GM13976 (cell line): ENCODE data around the gene DDR2.
"Not testable (repeated sequence)": the region's sequence is repeated elsewhere in the genome, so short reads cannot be mapped to it uniquely, and the experiment has no call there.

Source experiments
- DNase-seq: peaks from one replicate; pipeline ENCODE4 v3.0.0; 2012; ENCODE audit warnings: low spot score
- in situ Hi-C: fragments of 300-500 bp; cut with MboI; formaldehyde crosslinking; loops from one replicate; pipeline ENCODE4 v1.12.0; 2022; ENCODE audit warnings: low sequenced_read_pairs, mixed read lengths, inconsistent platforms; ENCODE audit not compliant: unreplicated experiment
- TF ChIP-seq, protein P1 (sequence below): IDR thresholded peaks from 2 replicates; pipeline ENCODE4 v1.5.1; 2012; ENCODE audit warnings: borderline replicate concordance, mild to moderate bottlenecking; ENCODE audit not compliant: insufficient read depth; ENCODE audit errors: extremely low read depth, missing control alignments, control extremely low read depth

DDR2 gene

DNA sequence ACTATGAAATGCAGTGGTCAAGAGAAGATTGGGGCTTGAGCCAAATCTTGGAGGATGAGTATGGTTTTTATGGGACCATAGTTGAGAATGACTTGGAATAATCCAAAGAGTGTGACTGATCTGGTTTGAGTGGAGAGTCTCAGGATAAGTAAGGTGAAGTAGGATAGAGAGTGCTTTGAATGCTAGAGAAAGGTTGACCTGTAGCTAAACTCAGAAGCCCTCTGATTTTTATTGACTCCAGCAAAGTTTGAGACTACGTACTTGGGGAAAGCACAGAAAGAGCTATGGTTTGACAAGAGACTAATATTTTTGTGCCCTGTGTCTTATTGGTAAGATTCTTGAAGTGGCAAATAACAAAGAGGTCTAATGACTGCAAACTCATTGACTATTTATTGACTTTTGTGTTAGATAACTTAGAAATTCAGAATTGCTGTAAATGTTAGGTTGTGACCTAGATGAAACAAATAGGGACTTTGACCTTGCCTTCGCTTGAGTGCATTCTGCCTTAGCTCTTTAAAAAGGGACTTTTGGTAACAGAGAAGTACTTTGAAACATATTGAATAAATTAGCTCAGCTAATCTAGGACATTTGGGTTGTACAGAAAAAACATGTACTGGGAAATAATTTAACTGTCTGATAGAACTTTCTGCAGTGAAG, 35.6 kb upstream of the DDR2 start:
- TF ChIP-seq, protein P1, sequence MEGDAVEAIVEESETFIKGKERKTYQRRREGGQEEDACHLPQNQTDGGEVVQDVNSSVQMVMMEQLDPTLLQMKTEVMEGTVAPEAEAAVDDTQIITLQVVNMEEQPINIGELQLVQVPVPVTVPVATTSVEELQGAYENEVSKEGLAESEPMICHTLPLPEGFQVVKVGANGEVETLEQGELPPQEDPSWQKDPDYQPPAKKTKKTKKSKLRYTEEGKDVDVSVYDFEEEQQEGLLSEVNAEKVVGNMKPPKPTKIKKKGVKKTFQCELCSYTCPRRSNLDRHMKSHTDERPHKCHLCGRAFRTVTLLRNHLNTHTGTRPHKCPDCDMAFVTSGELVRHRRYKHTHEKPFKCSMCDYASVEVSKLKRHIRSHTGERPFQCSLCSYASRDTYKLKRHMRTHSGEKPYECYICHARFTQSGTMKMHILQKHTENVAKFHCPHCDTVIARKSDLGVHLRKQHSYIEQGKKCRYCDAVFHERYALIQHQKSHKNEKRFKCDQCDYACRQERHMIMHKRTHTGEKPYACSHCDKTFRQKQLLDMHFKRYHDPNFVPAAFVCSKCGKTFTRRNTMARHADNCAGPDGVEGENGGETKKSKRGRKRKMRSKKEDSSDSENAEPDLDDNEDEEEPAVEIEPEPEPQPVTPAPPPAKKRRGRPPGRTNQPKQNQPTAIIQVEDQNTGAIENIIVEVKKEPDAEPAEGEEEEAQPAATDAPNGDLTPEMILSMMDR = no peak
- no peak for DNase-seq
- in situ Hi-C loops = no loop called here

DNA sequence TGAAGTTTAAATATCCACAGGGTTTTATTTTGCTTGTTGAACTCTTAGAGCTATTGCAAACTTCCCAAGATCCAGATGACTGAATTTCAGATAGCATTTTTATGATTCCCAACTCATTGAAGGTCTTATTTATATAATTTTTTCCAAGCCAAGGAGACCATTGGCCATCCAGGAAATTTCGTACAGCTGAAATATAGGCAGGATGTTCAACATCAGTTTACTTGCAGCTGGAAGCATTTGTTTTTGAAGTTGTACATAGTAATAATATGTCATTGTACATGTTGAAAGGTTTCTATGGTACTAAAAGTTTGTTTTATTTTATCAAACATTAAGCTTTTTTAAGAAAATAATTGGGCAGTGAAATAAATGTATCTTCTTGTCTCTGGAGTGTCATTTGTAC, 32.8 kb upstream of the DDR2 start:
- TF ChIP-seq, protein P1 = no peak
- in situ Hi-C loops = no loop called here
- DNase-seq = no peak

DNA sequence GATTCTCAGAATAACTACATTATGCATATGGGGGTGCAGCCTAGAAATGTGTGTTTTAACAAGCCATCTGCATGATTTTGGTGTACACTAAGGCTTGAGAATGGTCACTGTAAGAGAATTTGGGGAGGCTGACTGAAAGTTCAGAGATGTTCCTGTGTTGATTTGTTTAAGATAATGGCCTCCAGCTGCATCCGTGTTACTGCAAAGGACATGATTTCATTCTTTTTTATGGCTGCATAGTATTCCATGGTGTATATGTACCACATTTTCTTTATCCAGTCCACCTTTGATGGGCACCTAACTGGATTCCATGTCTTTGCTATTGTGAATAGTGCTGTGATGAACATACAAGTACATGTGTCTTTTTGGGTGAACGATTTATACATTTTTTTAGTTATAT, 29.1 kb upstream of the DDR2 start:
- in situ Hi-C loops = loop anchor here (25.0 kb wide), 1 partner anchor 184 kb away; the partner anchor contains the start of gene HSD17B7
- not testable (repeated sequence) for DNase-seq

DNA sequence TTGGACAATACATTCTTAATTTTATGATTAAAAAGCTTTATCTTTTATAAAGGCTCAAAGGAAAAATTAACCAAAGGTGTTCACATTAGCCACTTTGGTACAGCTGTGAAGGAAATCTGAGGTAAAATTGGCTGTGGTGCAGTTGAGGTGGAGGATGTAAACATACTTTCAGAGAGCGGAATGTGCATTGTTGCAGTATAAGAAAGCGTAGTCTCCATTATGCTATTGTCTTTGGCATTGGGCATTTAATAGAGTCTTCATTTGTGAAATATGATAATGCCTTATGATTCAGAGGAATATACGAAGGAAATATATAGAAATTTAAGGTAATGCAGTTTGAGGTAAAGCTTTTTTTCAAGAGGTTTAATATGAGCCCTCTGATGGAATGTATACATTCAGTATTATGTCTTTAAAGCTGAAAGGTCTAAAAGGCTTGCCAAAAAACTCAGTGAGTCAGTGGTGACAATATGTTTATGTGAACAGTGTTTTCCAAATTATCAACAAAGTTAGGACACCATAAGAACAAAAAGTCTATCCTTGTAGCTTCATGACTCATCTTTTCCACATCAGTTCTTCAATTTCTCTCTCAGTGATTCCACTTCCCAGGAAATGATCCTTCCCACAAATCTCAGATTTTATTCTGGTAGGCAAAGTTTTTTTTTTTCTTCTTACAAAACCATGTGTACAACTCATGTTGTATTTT, 26.9 kb upstream of the DDR2 start:
- TF ChIP-seq, protein P1 = no peak
- no peak for DNase-seq
- in situ Hi-C loops = loop anchor here (25.0 kb wide), 1 partner anchor 182 kb away; the partner anchor contains the start of gene HSD17B7

DNA sequence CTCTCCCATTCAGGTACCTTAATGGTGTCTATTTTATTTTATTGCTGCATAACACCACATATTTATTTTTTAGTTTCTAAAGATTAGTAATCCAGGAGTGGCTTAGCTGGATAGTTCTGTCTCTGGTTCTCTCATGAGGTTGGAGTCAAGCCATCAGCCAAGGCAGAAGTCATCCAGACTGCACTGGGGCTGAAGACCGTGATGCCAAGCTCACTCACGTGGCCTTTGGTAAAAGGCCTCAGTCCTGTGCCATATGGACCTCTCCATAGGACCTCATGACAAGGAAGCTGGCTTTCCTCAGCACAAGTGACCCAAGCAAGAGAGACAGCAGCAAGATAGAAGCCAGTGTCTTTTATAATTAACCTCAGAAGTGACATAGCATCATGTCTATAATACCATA, 23.0 kb upstream of the DDR2 start:
- in situ Hi-C loops = loop anchor here (25.0 kb wide), 1 partner anchor 178 kb away; the partner anchor contains the start of gene HSD17B7
- DNase-seq = no peak
- TF ChIP-seq, protein P1 = no peak

DNA sequence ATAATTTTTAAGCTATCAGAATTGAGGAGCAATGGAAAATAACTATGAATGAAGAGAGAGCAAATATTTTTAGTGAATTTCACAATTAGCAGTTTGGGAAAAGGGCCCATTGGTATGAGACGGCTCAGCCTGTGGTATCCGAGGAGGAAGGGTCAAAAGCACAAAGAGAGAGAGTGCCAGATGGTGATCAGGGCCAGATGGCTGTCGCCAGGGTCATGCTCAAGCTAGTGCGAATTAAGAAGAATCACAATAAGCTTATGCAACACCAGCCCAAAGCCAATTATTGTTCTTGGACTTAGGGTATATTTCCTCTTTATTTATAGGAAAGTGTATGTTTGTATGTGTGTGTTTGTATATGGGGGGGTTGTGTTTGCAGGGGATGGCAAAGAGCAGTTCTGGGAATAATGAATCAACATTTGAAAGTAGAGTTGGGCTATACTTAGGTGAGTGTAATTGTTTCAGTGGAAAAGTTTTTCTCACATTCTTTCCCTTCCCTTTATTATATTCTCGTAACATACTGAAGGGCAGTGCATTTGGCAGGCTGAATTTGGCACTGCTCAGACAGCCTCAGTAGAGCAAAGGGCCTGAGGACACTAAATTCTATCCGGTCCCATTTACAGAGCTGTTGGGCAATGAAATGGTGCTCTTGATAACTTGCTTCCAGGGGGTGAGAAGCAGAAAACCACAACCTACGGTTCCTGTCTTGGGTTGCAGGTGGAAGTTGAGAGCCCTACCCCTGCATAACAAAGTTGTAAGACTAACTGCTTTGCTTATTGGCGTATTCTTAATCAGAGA, 19.5 kb upstream of the DDR2 start:
- DNase-seq = no peak
- in situ Hi-C loops = loop anchor here (25.0 kb wide), 1 partner anchor 174 kb away; the partner anchor contains the start of gene HSD17B7

More for the DNA sequence above, 19.5 kb upstream of the DDR2 start:
- TF ChIP-seq, protein P1 = no peak
